ENCODE results near the gene PTDSS2. TPM values are rescaled to one million over a fixed set of nuclear protein-coding genes. Genes with fewer than 3 reads are reported as not detected.
"Not testable (repeated sequence)": the region's sequence is repeated elsewhere in the genome, so short reads cannot be mapped to it uniquely, and the experiment has no call there.

The PTDSS2 gene
- polyA plus RNA-seq, 4 donors = 9.5 to 20.3 (median 15.4) TPM

GRCh38 chr11:405954-406795, 43.9 kb upstream of the PTDSS2 start:
- H3K36me3 ChIP-seq (ENCODE audit: control insufficient read depth in 3 of 3, insufficient read depth in 2 of 3, low read depth in 1 of 3, low read length in 3 of 3) = peaks cover 0 to 68% (median 7%) of the 10 kb centered on the region in 3 donors
- FAIRE-seq = no peak
- H3K4me1 ChIP-seq (ENCODE audit: control insufficient read depth in 3 of 3, insufficient read depth in 2 of 3, low read depth in 1 of 3, low read length in 2 of 3) = peaks cover 0 to 16% (median 3%) of the 10 kb centered on the region in 3 donors
- H3K27me3 ChIP-seq (ENCODE audit: control insufficient read depth in 3 of 3, insufficient read depth in 3 of 3, low read length in 3 of 3) = no peaks in the 10 kb centered on the region
- no peaks in the 10 kb centered on the region for H3K9me3 ChIP-seq (ENCODE audit: control insufficient read depth in 2 of 2, insufficient read depth in 1 of 2, low read depth in 1 of 2, low read length in 1 of 2)
- H3K4me3 ChIP-seq (ENCODE audit: low read depth in 1 of 3, low read length in 3 of 3) = peak overlapping the region in 2 of 3 donors; percentile 28 to 45
- no peak for DNase-seq
- 56 to 71% (median 68%) methylated on average over 41 to 47 of the region's 47 CpGs for WGBS, 3 donors
- peak overlapping the region; percentile 74 to 85 (median 84) for H3K27ac ChIP-seq (ENCODE audit: low read depth in 1 of 3, low read length in 2 of 3)

GRCh38 chr11:406796-407650, 43.1 kb upstream of the PTDSS2 start:
- peaks cover 0 to 16% (median 3%) of the 10 kb centered on the region in 3 donors for H3K4me1 ChIP-seq (ENCODE audit: control insufficient read depth in 3 of 3, insufficient read depth in 2 of 3, low read depth in 1 of 3, low read length in 2 of 3)
- H3K4me3 ChIP-seq (ENCODE audit: low read depth in 1 of 3, low read length in 3 of 3) = peak overlapping the region in 2 of 3 donors; percentile 28 to 45
- H3K36me3 ChIP-seq (ENCODE audit: control insufficient read depth in 3 of 3, insufficient read depth in 2 of 3, low read depth in 1 of 3, low read length in 3 of 3) = peaks cover 0 to 68% (median 7%) of the 10 kb centered on the region in 3 donors
- peak overlapping the region; percentile 74 to 85 (median 84) for H3K27ac ChIP-seq (ENCODE audit: low read depth in 1 of 3, low read length in 2 of 3)
- no peaks in the 10 kb centered on the region for H3K9me3 ChIP-seq (ENCODE audit: control insufficient read depth in 2 of 2, insufficient read depth in 1 of 2, low read depth in 1 of 2, low read length in 1 of 2)
- DNase-seq = peak; percentile 86
- WGBS, 3 donors = 3 to 9% (median 3%) methylated on average over 30 to 89 of the region's 91 CpGs
- no peak for FAIRE-seq
- H3K27me3 ChIP-seq (ENCODE audit: control insufficient read depth in 3 of 3, insufficient read depth in 3 of 3, low read length in 3 of 3) = no peaks in the 10 kb centered on the region

- DNase-seq = no peak
- Histone ChIP-seq H3K36me3 (ENCODE audit: control insufficient read depth in 3 of 3, insufficient read depth in 2 of 3, low read depth in 1 of 3, low read length in 3 of 3) (peaks cover 0 to 68% (median 7%) of the 10 kb centered on the region in 3 donors), H3K9me3 (ENCODE audit: control insufficient read depth in 2 of 2, insufficient read depth in 1 of 2, low read depth in 1 of 2, low read length in 1 of 2) (no peaks in the 10 kb centered on the region), H3K4me1 (ENCODE audit: control insufficient read depth in 3 of 3, insufficient read depth in 2 of 3, low read depth in 1 of 3, low read length in 2 of 3) (peaks cover 0 to 16% (median 3%) of the 10 kb centered on the region in 3 donors), H3K27ac (ENCODE audit: low read depth in 1 of 3, low read length in 2 of 3) (peak overlapping the region in 2 of 3 donors; percentile 1 to 68), H3K27me3 (ENCODE audit: control insufficient read depth in 3 of 3, insufficient read depth in 3 of 3, low read length in 3 of 3) (no peaks in the 10 kb centered on the region), H3K4me3 (ENCODE audit: low read depth in 1 of 3, low read length in 3 of 3) (no peak overlapping the region)
- 58 to 73% (median 66%) methylated on average over 28 of the region's 28 CpGs for WGBS, 3 donors
- FAIRE-seq = no peak
These were observed 42.4 kb upstream of the PTDSS2 start for GRCh38 chr11:407651-408123.

GRCh38 chr11:408154-409007, 41.7 kb upstream of the PTDSS2 start:
- DNase-seq (no peak), FAIRE-seq (no peak)
- no peak overlapping the region for H3K27ac ChIP-seq (ENCODE audit: low read depth in 1 of 3, low read length in 2 of 3)
- 80 to 86% (median 81%) methylated on average over 15 of the region's 15 CpGs for WGBS, 3 donors
- H3K9me3 ChIP-seq (ENCODE audit: control insufficient read depth in 2 of 2, insufficient read depth in 1 of 2, low read depth in 1 of 2, low read length in 1 of 2) = no peaks in the 10 kb centered on the region
- no peaks in the 10 kb centered on the region for H3K27me3 ChIP-seq (ENCODE audit: control insufficient read depth in 3 of 3, insufficient read depth in 3 of 3, low read length in 3 of 3)
- H3K4me3 ChIP-seq (ENCODE audit: low read depth in 1 of 3, low read length in 3 of 3) = no peak overlapping the region
- peaks cover 0 to 68% (median 5%) of the 10 kb centered on the region in 3 donors for H3K36me3 ChIP-seq (ENCODE audit: control insufficient read depth in 3 of 3, insufficient read depth in 2 of 3, low read depth in 1 of 3, low read length in 3 of 3)
- H3K4me1 ChIP-seq (ENCODE audit: control insufficient read depth in 3 of 3, insufficient read depth in 2 of 3, low read depth in 1 of 3, low read length in 2 of 3) = peaks cover 0 to 16% (median 3%) of the 10 kb centered on the region in 3 donors

- 78 to 89% (median 85%) methylated on average over 7 of the region's 7 CpGs for WGBS, 3 donors
- no peak for FAIRE-seq
These were observed 41.0 kb upstream of the PTDSS2 start for GRCh38 chr11:409008-409599.

GRCh38 chr11:409600-410483, 40.2 kb upstream of the PTDSS2 start:
- no peak for DNase-seq
- Histone ChIP-seq H3K27ac (ENCODE audit: low read depth in 1 of 3, low read length in 2 of 3) (no peak overlapping the region), H3K4me3 (ENCODE audit: low read depth in 1 of 3, low read length in 3 of 3) (no peak overlapping the region), H3K36me3 (ENCODE audit: control insufficient read depth in 3 of 3, insufficient read depth in 2 of 3, low read depth in 1 of 3, low read length in 3 of 3) (peaks cover 0 to 53% (median 0%) of the 10 kb centered on the region in 3 donors), H3K4me1 (ENCODE audit: control insufficient read depth in 3 of 3, insufficient read depth in 2 of 3, low read depth in 1 of 3, low read length in 2 of 3) (peaks cover 0 to 23% (median 3%) of the 10 kb centered on the region in 3 donors), H3K9me3 (ENCODE audit: control insufficient read depth in 2 of 2, insufficient read depth in 1 of 2, low read depth in 1 of 2, low read length in 1 of 2) (no peaks in the 10 kb centered on the region), H3K27me3 (ENCODE audit: control insufficient read depth in 3 of 3, insufficient read depth in 3 of 3, low read length in 3 of 3) (no peaks in the 10 kb centered on the region)
- no peak for FAIRE-seq
- 70 to 75% (median 74%) methylated on average over 18 of the region's 18 CpGs for WGBS, 3 donors

More at GRCh38 chr11:409008-409599, 41.0 kb upstream of the PTDSS2 start:
- H3K36me3 ChIP-seq (ENCODE audit: control insufficient read depth in 3 of 3, insufficient read depth in 2 of 3, low read depth in 1 of 3, low read length in 3 of 3) = peaks cover 0 to 60% (median 2%) of the 10 kb centered on the region in 3 donors
- no peaks in the 10 kb centered on the region for H3K27me3 ChIP-seq (ENCODE audit: control insufficient read depth in 3 of 3, insufficient read depth in 3 of 3, low read length in 3 of 3)
- peaks cover 0 to 16% (median 3%) of the 10 kb centered on the region in 3 donors for H3K4me1 ChIP-seq (ENCODE audit: control insufficient read depth in 3 of 3, insufficient read depth in 2 of 3, low read depth in 1 of 3, low read length in 2 of 3)
- no peak overlapping the region for H3K27ac ChIP-seq (ENCODE audit: low read depth in 1 of 3, low read length in 2 of 3)
- no peak for DNase-seq
- H3K9me3 ChIP-seq (ENCODE audit: control insufficient read depth in 2 of 2, insufficient read depth in 1 of 2, low read depth in 1 of 2, low read length in 1 of 2) = no peaks in the 10 kb centered on the region
- no peak overlapping the region for H3K4me3 ChIP-seq (ENCODE audit: low read depth in 1 of 3, low read length in 3 of 3)

GRCh38 chr11:410711-411110, 39.4 kb upstream of the PTDSS2 start:
- DNase-seq; H3K27me3 ChIP-seq (ENCODE audit: control insufficient read depth in 3 of 3, insufficient read depth in 3 of 3, low read length in 3 of 3); H3K27ac ChIP-seq (ENCODE audit: low read depth in 1 of 3, low read length in 2 of 3); H3K9me3 ChIP-seq (ENCODE audit: control insufficient read depth in 2 of 2, insufficient read depth in 1 of 2, low read depth in 1 of 2, low read length in 1 of 2); FAIRE-seq; H3K4me3 ChIP-seq (ENCODE audit: low read depth in 1 of 3, low read length in 3 of 3): not testable (repeated sequence)
- peaks cover 0 to 45% (median 0%) of the 10 kb centered on the region in 3 donors for H3K36me3 ChIP-seq (ENCODE audit: control insufficient read depth in 3 of 3, insufficient read depth in 2 of 3, low read depth in 1 of 3, low read length in 3 of 3)
- peaks cover 0 to 32% (median 3%) of the 10 kb centered on the region in 3 donors for H3K4me1 ChIP-seq (ENCODE audit: control insufficient read depth in 3 of 3, insufficient read depth in 2 of 3, low read depth in 1 of 3, low read length in 2 of 3)
- 88 to 91% (median 88%) methylated on average over 12 to 13 of the region's 13 CpGs for WGBS, 3 donors
